Measurements from ENCODE around the gene MACROD2.

The MACROD2 gene

DNA sequence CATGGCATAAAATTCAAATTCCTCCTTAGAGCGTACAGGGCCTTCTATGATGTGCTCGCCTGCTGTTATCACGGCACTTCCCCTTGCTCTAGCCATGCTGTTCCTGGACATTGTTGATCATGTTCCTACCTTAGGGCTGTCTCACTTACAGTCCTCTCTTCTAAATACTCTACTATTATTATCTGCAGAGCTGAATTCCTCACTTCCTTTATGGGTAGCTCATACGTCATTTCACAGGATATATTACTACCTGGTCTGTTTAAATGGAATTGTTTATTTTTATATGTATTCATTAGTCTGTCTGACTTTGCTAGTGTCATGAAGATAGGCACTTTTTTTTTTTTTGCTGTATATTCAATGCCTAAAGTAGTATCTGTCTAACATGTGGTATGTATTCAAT lies 436.8 kb downstream of the MACROD2 start (continued):
- TF ChIP-seq, protein P1, sequence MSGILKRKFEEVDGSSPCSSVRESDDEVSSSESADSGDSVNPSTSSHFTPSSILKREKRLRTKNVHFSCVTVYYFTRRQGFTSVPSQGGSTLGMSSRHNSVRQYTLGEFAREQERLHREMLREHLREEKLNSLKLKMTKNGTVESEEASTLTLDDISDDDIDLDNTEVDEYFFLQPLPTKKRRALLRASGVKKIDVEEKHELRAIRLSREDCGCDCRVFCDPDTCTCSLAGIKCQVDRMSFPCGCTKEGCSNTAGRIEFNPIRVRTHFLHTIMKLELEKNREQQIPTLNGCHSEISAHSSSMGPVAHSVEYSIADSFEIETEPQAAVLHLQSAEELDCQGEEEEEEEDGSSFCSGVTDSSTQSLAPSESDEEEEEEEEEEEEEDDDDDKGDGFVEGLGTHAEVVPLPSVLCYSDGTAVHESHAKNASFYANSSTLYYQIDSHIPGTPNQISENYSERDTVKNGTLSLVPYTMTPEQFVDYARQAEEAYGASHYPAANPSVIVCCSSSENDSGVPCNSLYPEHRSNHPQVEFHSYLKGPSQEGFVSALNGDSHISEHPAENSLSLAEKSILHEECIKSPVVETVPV (CRISPR knock-in tag; IDR thresholded peaks at IDR 0.05), result no peak
- no peak for TF ChIP-seq ARNTL (CRISPR knock-in tag; IDR thresholded peaks at IDR 0.05; ENCODE audit: borderline replicate concordance, low read depth)

DNA sequence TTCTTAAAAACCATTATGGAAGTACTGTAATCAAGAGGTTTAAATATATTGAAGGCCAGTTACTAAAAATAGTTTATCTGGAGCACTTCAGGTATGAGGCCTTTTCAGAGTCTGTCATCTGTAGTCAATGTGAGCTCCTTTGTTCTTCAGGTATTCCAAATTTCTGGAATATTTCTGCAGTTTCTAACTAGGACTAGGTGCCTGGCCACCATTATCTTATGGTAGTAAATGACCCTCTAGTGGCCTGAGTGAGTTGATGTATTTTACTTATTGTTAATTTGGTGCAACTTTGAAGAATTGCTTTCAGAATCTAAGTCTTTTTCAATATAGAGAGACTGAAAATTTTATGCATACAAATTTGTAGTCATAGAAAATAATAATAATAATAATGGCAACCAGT lies 437.3 kb downstream of the MACROD2 start:
- no peak for ATAC-seq
- TF ChIP-seq BACH2 (CRISPR knock-in tag; IDR thresholded peaks at IDR 0.05; ENCODE audit: borderline replicate concordance), result no peak
- no peak for TF ChIP-seq TOX (CRISPR knock-in tag; IDR thresholded peaks at IDR 0.05; ENCODE audit: borderline replicate concordance)
- no peak for TF ChIP-seq ESRRG (CRISPR knock-in tag; IDR thresholded peaks at IDR 0.05)
- no peak for TF ChIP-seq OSR1 (CRISPR knock-in tag; IDR thresholded peaks at IDR 0.05)
- no peak for TF ChIP-seq ARNTL (CRISPR knock-in tag; IDR thresholded peaks at IDR 0.05; ENCODE audit: borderline replicate concordance, low read depth)
- no peak for TF ChIP-seq ZC3H10 (CRISPR knock-in tag; IDR thresholded peaks at IDR 0.05)
- TF ChIP-seq RARB (CRISPR knock-in tag; IDR thresholded peaks at IDR 0.05), result no peak
- TF ChIP-seq, protein P2, sequence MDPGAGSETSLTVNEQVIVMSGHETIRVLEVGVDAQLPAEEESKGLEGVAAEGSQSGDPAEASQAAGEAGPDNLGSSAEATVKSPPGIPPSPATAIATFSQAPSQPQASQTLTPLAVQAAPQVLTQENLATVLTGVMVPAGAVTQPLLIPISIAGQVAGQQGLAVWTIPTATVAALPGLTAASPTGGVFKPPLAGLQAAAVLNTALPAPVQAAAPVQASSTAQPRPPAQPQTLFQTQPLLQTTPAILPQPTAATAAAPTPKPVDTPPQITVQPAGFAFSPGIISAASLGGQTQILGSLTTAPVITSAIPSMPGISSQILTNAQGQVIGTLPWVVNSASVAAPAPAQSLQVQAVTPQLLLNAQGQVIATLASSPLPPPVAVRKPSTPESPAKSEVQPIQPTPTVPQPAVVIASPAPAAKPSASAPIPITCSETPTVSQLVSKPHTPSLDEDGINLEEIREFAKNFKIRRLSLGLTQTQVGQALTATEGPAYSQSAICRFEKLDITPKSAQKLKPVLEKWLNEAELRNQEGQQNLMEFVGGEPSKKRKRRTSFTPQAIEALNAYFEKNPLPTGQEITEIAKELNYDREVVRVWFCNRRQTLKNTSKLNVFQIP (CRISPR knock-in tag; IDR thresholded peaks at IDR 0.05; ENCODE audit: borderline replicate concordance, low read depth), result no peak
- TF ChIP-seq, protein P3, sequence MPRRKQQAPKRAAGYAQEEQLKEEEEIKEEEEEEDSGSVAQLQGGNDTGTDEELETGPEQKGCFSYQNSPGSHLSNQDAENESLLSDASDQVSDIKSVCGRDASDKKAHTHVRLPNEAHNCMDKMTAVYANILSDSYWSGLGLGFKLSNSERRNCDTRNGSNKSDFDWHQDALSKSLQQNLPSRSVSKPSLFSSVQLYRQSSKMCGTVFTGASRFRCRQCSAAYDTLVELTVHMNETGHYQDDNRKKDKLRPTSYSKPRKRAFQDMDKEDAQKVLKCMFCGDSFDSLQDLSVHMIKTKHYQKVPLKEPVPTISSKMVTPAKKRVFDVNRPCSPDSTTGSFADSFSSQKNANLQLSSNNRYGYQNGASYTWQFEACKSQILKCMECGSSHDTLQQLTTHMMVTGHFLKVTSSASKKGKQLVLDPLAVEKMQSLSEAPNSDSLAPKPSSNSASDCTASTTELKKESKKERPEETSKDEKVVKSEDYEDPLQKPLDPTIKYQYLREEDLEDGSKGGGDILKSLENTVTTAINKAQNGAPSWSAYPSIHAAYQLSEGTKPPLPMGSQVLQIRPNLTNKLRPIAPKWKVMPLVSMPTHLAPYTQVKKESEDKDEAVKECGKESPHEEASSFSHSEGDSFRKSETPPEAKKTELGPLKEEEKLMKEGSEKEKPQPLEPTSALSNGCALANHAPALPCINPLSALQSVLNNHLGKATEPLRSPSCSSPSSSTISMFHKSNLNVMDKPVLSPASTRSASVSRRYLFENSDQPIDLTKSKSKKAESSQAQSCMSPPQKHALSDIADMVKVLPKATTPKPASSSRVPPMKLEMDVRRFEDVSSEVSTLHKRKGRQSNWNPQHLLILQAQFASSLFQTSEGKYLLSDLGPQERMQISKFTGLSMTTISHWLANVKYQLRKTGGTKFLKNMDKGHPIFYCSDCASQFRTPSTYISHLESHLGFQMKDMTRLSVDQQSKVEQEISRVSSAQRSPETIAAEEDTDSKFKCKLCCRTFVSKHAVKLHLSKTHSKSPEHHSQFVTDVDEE (CRISPR knock-in tag; IDR thresholded peaks at IDR 0.05), result no peak
- no peak for TF ChIP-seq SNAI2 (CRISPR knock-in tag; IDR thresholded peaks at IDR 0.05)
- TF ChIP-seq GLIS3 (CRISPR knock-in tag; IDR thresholded peaks at IDR 0.05), result no peak
- TF ChIP-seq ZNF70 (CRISPR knock-in tag; IDR thresholded peaks at IDR 0.05), result no peak
- no peak for TF ChIP-seq CSDC2 (CRISPR knock-in tag; IDR thresholded peaks at IDR 0.05)
- TF ChIP-seq, protein P1 (CRISPR knock-in tag; IDR thresholded peaks at IDR 0.05), result no peak
- TF ChIP-seq TCF4 (CRISPR knock-in tag; IDR thresholded peaks at IDR 0.05; ENCODE audit: borderline replicate concordance), result no peak
- TF ChIP-seq, protein P4, sequence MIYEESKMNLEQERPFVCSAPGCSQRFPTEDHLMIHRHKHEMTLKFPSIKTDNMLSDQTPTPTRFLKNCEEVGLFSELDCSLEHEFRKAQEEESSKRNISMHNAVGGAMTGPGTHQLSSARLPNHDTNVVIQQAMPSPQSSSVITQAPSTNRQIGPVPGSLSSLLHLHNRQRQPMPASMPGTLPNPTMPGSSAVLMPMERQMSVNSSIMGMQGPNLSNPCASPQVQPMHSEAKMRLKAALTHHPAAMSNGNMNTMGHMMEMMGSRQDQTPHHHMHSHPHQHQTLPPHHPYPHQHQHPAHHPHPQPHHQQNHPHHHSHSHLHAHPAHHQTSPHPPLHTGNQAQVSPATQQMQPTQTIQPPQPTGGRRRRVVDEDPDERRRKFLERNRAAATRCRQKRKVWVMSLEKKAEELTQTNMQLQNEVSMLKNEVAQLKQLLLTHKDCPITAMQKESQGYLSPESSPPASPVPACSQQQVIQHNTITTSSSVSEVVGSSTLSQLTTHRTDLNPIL (CRISPR knock-in tag; IDR thresholded peaks at IDR 0.05; ENCODE audit: low read depth), result no peak
- TF ChIP-seq ZFP3 (CRISPR knock-in tag; IDR thresholded peaks at IDR 0.05), result no peak
- TF ChIP-seq ZNF8 (CRISPR knock-in tag; IDR thresholded peaks at IDR 0.05), result no peak

DNA sequence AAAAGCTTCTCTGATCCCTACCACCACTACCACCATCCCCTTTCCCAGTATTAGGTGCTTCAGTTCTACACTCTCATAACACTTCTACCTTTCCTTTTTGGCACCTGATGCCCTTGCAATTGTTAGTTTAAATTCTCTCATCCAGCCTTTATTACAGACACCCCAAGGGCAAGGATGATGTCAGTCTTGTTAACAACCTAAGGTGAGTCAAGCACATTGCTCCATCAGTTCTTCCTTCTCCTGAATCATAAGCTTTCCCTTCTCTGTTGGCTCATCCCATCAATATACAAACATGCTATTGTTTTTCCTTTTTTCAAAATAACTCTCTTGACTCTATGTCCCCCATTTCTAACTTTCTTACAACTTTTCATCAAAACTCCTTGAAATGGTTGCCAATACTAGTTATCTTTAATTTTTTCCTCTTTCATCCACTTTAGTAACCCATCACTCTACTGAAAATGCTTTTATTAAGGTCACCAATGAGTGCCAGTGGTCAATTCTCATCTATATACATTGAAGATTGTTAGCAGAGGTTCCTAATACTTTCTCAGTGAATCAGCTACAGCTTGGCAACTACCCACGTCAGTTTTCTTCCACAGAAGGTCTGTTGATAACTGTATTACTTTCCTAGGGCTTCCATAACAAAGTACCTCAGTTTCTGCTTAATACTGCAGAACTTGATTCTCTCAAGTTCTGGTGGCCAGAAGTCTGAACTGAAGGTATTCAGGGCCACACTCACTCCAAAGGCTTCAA lies 439.2 kb downstream of the MACROD2 start:
- no peak for ATAC-seq
- TF ChIP-seq, protein P1 (CRISPR knock-in tag; IDR thresholded peaks at IDR 0.05), result no peak
- TF ChIP-seq, protein P3 (CRISPR knock-in tag; IDR thresholded peaks at IDR 0.05), result no peak
- TF ChIP-seq ZNF70 (CRISPR knock-in tag; IDR thresholded peaks at IDR 0.05), result no peak
- no peak for TF ChIP-seq ESRRG (CRISPR knock-in tag; IDR thresholded peaks at IDR 0.05)
- no peak for TF ChIP-seq ZFP30 (CRISPR knock-in tag; IDR thresholded peaks at IDR 0.05)
- TF ChIP-seq, protein P2 (CRISPR knock-in tag; IDR thresholded peaks at IDR 0.05; ENCODE audit: borderline replicate concordance, low read depth), result no peak
- TF ChIP-seq, protein P4 (CRISPR knock-in tag; IDR thresholded peaks at IDR 0.05; ENCODE audit: low read depth), result no peak
- TF ChIP-seq SNAI2 (CRISPR knock-in tag; IDR thresholded peaks at IDR 0.05), result no peak
- TF ChIP-seq ZC3H10 (CRISPR knock-in tag; IDR thresholded peaks at IDR 0.05), result no peak
- TF ChIP-seq RARB (CRISPR knock-in tag; IDR thresholded peaks at IDR 0.05), result no peak
